Stimulated activated CD4-positive, alpha-beta T cell treated with anti-CD3 and anti-CD28 coated beads, Interleukin-1b, Interleukin-23, amount 100 ng/mL, for 24 hours (primary cell): ENCODE measurements around the gene SYT12.

Experiments used
- DNase-seq, 4 experiments: peaks; one replicate each; pipeline ENCODE4 v3.0.0-alpha.2; 2020; ENCODE audit warnings: low read depth in 4 of 4, low spot score in 1 of 4

Gene SYT12

DNA sequence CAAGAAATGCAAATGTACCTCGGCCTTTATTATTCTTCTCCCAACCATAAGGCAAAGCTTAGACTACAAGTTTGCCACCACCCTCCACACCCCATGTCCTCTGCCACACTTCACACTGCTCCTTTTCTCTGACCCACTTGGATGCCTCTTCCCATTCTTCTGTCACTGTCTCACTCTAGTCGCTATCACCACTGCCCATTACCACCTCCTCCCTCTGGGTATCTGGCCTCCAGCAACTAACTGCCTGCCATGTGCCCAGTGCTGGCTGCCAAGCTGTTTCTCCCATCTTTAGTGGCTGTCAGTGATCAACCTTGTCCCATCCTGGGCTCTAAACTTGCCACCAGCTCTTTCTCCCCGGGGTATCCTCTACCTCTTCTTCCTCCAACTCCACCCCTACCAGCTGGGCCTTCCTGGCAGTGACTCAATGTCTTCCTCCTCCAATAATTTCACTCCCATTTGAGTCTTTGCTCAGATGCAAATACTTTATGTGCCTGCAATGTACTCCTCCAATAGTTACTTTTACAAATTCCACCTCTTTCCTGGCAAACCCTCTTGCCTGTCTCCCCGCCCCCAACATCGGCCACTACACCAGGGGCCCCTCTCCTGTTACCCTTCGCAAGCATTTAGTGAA, 76.0 kb downstream of the SYT12 start:
- DNase-seq, result no peak

DNA sequence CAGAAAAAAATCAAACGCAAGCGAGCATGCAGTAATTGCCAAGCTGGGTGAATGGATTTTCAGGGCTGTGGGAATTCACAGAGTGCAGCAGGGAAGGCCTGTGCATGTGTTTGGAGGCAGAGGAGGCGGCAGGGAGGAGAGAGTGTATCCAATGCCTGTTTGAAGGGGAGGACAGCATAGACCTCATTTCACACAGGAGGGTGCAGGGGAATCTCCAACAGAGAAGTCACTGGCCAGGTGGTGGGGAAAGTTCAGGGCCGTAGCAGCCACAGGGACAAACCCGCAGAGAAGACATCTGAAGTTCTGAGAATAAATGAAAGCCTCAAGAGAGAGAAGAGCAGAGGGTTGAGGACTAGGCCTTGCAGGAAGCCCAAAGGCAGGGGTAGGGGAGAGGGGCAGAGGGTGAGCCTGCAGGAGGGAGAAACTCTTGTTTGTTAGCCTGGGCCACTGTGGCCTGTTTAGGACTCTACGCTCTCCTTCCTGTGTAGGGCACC, 76.9 kb downstream of the SYT12 start:
- DNase-seq, result no peak
